HG02623 (cell line): ENCODE data around the gene PRDM8.
A peak's percentile ranks its signal among the peaks of the same experiment; 100 is the strongest.
"Not testable (repeated sequence)": the region's sequence is repeated elsewhere in the genome, so short reads cannot be mapped to it uniquely, and the experiment has no call there.

Source experiments
- ATAC-seq: cut with Tn5 transposase; IDR thresholded peaks from one replicate; pipeline ENCODE4 v1.9.1; 2021; ENCODE audit warnings: moderate library complexity; ENCODE audit not compliant: unreplicated experiment

Gene PRDM8

DNA sequence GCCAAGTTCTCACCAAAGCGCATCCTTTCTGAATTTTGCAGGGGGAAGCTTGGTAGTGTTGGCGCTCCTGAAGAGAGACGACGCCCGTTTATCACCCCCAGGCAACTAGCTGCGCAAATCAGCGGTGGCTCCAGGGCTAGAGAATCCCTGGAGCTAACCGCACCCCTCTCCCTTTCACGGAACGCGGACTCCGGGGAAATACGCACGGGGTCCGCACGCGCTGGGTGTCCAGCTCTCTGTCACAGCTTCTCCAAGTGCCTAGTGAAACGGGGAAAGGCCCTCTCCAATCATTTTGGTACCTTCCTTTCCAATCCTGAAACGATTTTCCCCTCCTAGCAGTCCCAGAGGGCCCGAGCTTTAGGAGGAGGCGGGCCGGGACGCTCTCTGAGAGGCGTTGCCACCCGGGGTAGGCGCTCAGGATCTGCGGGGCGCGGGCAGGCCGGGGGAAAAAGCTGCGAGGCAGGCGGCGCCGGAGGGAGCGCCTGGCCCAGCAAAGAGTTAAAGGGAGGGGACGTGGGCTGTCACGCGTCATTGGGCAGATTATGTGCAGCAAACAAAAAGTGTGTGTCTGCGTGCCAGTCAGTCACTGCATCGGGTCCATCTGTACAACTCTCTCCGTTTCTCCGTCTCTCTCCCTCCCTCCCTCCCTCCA lies at the start of gene PRDM8:
Gene PRDM8, plus strand, starts transcription at position 582 of the 652 bp plus-strand sequence. CDS start 2,578 bp downstream, outside the sequence.
- no peak for ATAC-seq

DNA sequence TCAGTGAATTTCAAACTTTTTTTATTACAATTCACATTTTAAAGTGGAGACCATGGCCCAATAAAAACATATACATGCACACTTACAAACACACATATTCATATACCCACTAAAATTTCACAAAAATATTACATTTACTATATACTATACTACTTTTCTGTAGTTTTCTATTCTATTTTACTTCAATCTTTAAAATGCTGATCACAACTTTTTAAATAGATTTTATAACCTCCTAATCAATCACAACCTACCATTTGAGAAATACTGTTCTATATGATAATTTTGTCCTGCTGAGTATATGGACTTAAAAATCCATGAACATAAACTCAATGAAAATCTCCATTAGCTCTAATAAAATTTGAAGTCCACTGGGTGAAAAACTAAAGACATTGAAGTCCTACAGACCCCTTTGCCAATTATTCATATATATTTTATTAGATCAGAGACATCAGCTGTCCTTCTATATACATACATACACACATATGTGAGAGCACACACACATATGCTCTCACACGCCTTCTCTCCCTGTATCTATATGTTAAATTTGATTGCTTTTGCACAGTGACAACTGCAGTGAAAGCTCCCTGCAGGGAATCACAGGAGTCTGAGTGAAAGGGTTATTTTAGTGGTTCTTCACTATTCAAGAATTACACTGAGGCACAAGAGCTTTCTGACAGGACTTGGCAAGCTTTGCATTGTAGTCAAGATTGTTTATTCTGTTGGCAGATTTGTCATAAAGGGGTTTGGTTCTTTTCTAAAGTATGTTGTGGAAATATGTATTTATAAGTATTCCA lies 46.7 kb upstream of the PRDM8 start:
- ATAC-seq: no peak

DNA sequence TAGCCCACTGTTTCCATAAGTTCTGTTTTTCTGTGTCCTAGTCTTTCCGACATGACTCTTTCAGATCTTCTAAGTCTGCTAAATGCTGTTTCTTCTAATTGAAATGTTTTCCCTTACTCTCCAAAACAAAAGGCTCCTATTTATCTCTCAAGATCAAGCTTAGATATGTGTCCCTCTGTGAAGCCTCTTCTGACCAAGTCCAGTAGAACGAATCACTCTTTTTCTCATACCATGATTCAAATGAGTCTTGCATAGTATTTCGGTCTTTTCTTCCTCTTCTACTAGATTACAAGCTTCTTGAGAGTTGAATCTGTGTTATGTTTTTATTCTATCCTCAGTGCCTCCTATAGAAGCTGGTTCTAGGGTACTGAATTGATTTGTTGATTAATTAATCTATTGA lies 45.3 kb upstream of the PRDM8 start:
- no peak for ATAC-seq

DNA sequence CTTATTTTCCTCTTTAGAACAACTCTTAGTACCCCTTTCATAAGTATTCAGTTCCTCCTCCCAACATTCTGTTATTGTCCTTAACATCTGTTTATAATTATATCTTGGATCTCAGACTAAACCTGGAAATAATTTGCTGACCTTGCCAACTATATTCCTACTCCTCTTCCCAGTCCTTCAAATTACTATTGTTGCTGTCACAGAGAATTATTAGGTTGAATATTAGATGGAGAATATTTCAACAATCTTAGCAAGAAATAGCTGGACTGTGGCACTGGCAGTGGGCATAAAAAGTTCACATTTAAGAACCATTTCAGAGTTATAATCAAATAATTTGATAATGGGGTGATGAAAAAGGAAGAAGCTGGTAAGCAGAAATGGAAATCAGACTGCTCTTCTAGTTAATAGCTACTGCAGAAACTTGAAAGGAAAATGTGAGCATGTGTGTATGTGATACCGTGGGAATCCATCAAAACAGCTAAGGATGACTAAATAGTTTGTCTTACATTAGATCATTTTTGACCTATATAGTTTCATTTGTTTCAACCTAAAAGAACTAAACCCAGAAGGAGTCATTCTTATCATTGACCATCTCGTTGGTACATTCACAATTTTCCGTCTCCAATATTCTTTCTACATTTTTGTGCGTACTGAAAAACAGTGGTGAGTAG lies 43.3 kb upstream of the PRDM8 start:
- no peak for ATAC-seq

DNA sequence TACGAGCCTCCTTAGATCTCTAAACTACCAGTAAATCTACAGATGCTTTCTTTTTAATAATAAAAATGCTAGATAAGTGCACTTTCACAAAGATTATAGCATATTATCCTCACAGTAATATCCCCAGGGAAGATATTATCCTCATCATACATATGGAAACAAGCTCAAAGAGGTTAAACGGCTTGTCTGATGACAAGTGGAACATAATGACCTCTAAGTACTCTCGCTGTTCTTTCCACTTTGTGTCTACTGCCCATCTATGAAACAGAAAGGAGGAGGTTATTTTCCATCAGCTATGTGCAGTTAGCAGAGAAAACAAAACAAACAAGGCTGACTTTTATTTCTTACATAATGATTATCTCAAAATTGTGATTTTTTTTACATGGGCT lies 42.8 kb upstream of the PRDM8 start:
- ATAC-seq: no peak

DNA sequence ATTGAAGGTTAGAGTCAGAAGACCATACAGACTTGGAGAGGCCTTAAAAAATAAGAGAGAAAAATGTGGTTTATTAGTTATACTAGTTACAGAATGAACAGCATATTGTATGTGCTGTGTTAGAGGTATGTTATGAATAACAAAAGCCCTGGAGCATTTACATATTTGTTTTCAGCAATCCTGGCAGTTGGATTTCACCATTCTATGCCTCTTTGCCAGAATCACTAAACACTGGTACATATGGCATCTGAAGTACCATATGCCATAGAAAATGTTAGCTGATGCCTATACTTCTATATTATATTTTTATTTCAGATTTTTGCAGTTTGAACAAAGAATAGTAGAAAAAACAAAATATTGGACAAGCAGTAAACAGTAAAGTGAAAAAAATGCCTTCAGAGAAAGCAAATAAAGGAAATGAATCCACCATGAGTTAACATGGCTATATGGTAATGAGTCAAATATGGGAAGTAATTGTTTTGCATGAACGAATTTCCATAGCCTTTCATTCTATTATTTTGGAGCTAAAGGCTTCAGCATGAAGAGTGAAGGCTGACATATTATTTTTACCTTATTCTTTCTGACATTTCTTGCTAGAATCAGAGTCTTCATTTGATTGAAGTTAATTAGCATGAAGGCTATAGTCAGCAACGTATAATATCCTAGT lies 41.9 kb upstream of the PRDM8 start:
- ATAC-seq: no peak

DNA sequence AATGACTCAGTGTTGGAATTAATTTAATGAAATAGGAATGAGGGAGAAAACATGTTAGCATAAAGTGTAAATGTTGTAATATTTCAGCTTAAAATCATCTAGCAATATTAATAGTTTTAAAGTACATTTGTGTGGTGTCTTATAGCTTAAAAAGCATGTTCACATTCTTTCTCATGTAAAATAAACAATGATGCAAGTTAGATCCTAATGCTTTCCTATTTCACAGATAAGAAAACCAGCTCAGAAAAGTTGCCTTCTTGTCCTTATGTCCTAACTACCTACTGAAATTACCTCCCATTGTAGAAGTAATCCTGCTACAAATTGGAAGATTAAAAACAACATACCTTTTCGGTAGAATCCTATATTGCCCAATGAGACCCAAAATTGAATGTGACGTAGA lies 40.9 kb upstream of the PRDM8 start:
- no peak for ATAC-seq

DNA sequence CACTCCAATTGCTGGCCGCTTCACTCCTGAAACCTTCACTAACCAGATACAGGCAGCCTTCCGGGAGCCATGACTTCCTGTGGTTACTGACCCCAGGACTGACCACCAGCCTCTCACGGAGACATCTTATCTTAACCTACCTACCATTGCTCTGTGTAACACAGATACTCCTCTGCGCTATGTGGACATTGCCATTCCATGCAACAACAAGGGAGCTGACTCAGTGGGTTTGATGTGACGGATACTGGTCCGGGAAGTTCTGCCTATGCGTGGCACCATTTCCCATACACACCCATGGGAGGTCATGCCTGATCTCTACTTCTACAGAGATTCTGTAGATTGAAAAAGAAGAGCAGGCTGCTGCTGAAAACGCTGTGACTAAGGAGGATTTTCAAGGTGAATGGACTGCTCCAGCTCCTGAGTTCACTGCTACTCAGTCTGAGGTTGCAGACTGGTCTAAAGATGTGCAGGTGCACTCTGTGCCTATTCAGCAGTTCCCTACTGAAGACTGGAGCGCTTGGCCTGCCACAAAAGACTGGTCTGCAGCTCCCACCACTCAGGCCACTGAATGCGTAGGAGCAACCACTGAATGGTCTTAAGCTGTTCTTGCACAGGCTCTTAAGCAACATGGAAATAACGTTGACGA lies 35.8 kb upstream of the PRDM8 start:
- ATAC-seq: no peak

DNA sequence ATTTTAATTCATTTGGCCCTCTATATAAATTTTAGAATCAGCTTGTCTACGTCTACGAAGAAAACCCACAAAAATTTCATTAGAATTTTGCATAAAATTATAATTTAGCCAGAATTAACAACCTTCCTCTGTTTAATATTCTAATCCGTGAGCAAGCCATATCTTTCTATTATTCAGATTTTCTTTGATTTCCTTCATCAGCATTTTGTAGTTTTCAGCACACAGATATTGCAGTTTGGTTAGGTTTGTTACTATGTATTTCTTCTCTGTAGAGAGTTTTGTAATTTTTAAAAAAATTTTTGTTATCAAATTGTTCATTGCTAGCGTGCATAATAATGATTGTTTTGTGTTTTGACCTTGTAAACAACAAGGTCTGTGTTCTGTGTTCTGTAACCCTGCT lies 34.9 kb upstream of the PRDM8 start:
- no peak for ATAC-seq

DNA sequence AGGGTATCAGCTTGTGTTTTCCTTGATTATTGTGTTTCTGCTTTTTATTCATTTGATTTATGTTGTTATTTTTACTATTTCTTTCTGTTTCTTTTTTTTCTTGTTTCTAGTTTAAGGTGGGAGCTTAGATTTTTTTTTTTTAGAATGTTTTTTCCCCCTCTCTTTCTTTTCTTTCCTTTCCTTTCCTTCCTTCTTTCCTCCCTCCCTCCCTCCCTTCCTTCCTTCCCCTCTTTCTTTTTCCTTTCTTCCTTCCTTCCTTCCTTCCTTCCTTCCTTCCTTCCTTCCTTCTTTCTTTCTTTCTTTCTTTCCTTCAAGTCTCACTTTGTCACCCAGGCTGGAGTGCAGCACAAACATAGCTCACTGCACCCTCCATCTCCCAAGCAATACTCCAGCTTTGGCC lies 31.4 kb upstream of the PRDM8 start:
- no peak for ATAC-seq

DNA sequence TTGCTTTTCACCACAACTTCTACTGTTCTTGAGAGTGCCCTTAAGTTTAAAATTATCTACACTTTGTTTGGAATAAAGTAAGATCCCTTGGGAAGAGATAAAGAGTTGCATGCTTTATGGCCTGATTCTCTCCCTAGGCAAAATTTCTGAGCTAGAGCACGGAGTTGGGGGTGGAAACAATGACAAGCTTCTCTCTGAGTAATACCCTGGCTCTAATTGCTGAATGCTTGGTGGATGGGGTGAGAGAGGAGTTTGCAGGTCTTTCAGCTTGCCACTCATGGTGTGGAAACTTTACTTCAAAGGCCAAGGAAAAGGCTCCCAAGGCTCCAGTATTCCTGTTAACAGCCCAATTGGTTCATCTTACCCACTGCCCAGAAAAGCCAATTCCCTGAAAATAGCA lies 26.1 kb upstream of the PRDM8 start:
- no peak for ATAC-seq

DNA sequence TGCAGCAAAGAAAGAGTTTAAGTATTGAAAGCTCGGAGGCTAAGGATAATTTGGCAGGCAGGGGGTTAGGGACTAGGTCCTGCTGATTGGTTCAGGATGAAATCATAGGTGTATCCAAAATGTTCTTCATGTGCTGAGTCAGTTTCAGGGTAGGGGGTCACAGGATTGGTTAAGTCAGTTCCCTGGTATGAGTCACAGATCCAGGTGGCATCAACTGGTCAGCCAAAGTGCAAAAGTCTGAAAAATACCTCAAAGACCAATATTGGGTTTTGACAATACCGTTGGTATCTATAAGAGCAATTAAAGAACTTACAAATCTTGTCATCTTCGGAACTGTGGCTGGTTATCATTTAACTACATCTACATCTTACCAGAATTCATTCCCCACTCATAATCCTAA lies 25.6 kb upstream of the PRDM8 start:
- ATAC-seq: no peak

DNA sequence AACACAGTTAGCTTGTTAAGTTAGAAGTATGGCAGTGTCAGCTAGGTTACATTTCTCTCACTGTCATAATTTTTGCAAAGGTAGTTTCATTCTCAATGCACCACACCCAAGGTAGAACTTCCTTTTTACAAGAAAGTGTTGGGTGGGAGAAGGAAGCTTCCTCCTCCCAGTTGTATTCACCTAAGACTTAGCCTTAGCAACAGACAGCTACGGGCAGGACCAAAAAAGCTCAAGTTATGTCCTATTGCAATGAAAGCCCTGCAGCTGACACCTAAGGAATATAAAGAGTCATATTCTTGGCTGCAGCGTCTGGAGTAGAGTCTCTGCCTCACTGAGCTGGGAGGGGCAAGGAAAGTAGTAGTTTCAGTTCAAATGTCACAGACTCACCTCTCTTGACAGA lies 25.1 kb upstream of the PRDM8 start:
- peak; percentile 47 for ATAC-seq

DNA sequence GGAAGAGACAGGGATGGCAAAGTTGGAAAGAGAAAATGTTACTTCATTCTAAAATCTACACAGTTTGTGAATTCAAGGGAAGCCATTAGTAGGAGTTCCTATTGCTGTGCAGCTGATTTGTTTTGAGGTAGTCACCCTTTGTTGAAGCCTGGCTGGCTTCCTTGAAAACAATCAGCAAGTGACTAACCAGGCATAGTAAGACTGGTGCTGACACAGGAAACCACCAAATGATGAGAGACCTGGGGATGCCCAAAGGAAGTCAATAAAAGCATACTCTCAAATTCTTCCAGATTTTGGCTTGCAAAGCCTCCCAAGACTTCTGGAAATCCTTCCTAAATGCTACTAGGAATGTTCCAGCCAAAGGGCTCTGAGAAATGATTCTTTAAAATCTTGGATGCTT lies 23.9 kb upstream of the PRDM8 start:
- ATAC-seq: peak; percentile 92

DNA sequence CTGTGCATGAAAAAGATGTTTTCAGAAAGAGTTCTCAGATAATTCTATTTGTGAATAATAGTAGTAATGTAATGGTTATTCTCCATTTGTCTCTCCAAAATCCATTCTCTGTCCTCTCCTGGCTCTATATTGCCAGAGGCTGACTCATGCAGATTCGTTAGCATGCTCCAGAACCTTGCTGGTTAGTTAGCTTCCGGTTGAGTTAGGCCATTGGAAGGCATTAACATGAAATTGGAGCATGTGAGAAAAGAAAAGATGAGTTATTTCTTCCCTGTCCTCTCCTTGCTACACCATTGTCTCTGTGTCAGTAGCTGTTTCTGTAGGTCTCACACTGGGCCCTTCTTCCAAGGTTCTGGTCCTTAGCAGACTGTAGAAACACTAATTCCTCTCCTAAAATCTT lies 23.5 kb upstream of the PRDM8 start:
- no peak for ATAC-seq

DNA sequence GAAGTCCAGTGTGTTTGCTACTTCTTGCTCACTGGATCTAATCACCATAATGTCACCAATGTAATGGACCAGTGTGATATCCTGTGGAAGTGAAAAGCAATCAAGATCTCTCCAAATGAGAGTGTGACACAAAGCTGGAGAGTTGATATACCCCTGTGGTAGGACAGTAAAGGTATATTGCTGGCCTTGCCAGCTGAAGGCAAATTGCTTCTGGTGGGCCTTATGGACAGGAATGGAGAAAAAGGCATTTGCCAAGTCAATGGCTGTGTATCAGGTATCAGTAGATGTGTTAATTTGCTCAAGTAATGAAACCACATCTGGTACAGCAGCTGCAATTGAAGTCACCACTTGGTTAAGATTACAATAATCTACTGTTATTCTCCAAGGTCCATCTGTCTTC lies 19.5 kb upstream of the PRDM8 start:
- not testable (repeated sequence) for ATAC-seq

DNA sequence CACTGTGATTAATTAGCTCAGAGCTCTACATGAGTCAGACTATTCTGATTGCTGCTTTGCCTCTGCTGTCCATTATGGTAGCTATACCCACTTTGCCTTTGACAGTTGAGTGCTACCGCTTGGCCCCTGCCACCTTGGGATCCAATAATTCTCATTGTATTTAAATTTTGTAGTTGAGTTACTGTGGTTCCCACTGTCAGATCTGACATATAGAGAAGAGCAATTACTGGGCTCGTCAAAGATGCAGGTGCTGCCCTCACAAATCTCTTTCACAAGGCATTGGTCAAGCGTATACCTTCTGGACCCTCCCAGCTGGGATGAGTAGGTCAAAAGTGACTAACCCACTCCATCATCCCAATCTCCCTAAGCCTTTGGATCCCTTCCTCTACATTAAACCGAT lies 18.3 kb upstream of the PRDM8 start:
- no peak for ATAC-seq

DNA sequence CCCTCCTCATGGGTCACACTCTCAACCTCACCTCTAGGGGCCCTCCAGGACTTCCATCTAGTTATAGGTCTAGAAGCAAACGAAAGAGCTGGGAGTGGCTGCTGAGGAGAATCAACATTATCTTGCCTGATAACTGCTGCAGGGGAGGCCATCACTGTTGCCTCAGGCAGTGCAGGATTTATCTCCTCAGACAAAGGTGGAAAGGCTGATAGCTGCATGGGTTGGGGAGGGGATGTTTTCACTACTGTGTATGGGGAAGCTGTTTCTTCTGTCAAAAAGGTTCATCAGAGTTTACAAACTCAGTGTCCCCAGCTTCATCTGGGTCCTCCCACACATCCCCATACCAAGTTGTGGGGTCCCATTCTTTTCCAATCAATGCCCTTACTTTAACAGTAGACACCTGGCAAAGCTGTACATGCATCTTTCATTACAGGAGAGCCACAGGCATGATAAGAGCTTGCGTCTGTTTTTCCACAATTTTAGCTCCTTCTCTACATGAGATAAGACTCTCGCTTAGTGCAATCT lies 17.6 kb upstream of the PRDM8 start:
- ATAC-seq: no peak

DNA sequence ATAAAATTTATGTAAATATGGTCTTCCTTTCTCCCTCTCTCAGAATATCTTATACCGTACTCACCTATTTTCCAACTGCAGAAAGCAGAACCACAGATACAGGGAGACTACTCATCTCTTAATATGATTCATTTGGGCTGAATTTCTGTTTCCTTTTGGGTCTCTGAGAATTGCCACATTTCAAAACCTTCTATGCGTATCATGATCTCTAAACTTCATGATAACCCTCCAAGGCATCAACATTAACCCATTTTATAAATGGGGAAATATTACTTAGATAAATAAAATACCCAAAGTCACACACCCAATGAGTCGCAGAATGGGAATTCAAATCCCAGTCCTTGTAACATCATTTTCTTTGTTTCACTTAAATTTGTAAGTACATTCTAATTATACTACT lies 16.6 kb upstream of the PRDM8 start:
- ATAC-seq: no peak

DNA sequence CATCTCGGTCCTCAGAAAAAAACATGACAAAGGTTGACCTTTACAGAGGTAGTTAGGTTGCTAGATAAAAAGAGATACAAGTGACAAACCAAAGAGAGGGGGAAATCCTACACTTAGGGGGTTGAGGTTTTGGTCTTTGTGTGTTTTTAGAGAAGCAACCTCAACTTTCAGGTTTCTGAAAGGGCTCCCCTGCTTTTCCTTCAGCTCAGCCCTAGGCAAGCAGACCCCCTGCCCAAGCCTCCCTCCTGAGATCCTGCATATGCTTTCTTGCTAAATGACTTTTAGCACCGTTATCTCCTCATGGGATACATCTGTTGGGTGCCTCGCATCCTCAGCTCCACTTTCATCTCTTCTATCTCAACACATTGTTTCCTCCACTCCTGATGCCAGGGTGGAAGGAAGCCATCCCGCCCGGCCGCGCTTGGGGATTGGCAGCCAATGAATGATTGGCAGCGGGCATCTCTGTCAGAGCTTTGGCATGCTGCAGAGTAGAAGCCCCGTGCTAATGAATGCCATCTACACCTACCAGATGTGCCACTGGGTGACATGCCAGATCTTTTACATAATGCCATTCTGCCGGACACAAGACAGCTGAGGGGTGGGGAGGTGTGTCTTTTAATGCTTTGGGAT lies 15.0 kb upstream of the PRDM8 start:
- no peak for ATAC-seq
